PFSK-1 (cell line): ENCODE data around the gene THSD4.

Experiments used
- POLR2AphosphoS5 ChIP-seq: IDR thresholded peaks from 2 replicates; pipeline ENCODE4 v1.6.1; 2012; ENCODE audit warnings: low read depth, mild to moderate bottlenecking, control low read depth, low read length, moderate library complexity
- TAF1 ChIP-seq: IDR thresholded peaks from 2 replicates; pipeline ENCODE4 v1.6.1; 2012; ENCODE audit warnings: low read length, control low read depth, borderline replicate concordance; ENCODE audit not compliant: insufficient read depth

DNA sequence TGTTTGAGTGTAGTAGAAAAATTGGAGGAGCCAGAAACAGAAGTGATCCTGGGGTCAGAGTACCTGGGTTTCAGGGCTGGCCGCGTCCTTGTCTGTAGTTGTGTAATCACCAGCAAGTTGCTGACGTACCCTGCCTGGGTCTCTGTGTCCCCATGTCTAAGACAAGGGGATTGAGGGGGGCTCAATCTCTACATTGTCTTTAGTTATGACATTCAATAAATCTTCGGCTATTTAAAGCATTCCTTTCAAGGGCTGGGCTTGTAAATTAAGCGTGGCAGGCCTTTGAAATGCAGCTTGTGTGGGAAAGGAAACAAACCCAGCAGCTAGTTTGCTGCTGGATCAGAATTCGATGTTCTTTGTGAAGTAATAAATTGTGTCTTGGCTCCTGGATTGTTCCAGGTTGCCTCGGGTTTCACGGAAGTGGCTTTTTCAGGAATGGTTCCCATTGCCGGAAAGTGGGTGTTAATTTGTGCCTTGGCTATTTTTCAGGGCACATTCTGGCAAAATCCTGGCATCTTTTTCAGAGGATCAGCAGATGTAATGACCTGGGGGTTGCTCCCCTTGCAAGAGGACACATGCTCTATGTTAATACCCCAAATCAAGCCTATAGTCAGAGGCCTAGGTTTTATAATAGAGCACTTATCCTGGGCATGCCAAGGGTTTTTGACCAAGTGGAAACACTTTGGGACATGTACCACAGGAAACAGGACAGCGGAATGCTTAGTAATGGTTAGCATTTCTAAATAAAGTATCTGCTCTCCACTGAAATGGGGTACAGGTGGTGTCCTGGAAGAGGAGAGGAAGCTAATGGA lies 400.3 kb downstream of the THSD4 start:
- TF ChIP-seq POLR2AphosphoS5, result no peak
- no peak for TF ChIP-seq TAF1
